T-cell (primary cell): ENCODE results near the gene TSC1. TPM values are rescaled to one million over a fixed set of nuclear protein-coding genes. Genes with fewer than 3 reads are reported as not detected.

Experiments used
- ATAC-seq, 4 experiments: fragments of 200-7000 bp in 3 of 4; fragments of 150-1000 bp in 1 of 4; cut with Tn5 transposase; replicated peaks in 1 of 4; 1 replicate in 3 of 4; 2 replicates in 1 of 4; pipeline ENCODE4 v1.10.0; 2021; ENCODE audit warnings: moderate library complexity in 3 of 4, mild to moderate bottlenecking in 2 of 4, moderate number of reproducible peaks in 1 of 4
- CTCF ChIA-PET, 2 donors: fragments of 300-600 bp; sonication (Branson Sonifier 250); formaldehyde crosslinking; loops; one replicate each; lab custom pipeline; 2022; ENCODE audit warnings: antibody characterized with exemption in 2 of 2; lab: Charles Lee
- POLR2A ChIA-PET, 2 donors: fragments of 300-600 bp; sonication (Branson Sonifier 250); formaldehyde crosslinking; loops; one replicate each; lab custom pipeline; 2022; ENCODE audit warnings: antibody characterized with exemption in 2 of 2; lab: Charles Lee
- DNase-seq, 35 experiments: peaks; one replicate each; pipeline versions ENCODE4 v3.0.0 to v3.0.0-alpha.2; 2013 to 2023
- H3K27ac ChIP-seq: one replicate; pipeline ENCODE4 v1.5.1; 2013; ENCODE audit warnings: low read length
- H3K27me3 ChIP-seq, 2 experiments: replicated peaks in 1 of 2; 1 replicate in 1 of 2; 2 replicates in 1 of 2; pipeline versions ENCODE4 v1.6.1 to v1.7.0; 2013; ENCODE audit warnings: low read length in 1 of 2, mixed read lengths in 1 of 2; ENCODE audit not compliant: control insufficient read depth in 2 of 2, insufficient read depth in 2 of 2; ENCODE audit errors: extremely low read depth in 1 of 2
- H3K36me3 ChIP-seq, 2 donors: 1 replicate in 1 of 2; 2 replicates in 1 of 2; pipeline versions ENCODE4 v1.6.1 to v1.7.0; 2013; ENCODE audit warnings: low read length in 1 of 2; ENCODE audit not compliant: control insufficient read depth in 2 of 2, insufficient read depth in 1 of 2; ENCODE audit errors: extremely low read depth in 1 of 2
- H3K4me1 ChIP-seq, 2 experiments: 1 replicate in 1 of 2; 2 replicates in 1 of 2; pipeline versions ENCODE4 v1.6.1 to v1.7.0; 2013; ENCODE audit warnings: low read length in 2 of 2, mixed read lengths in 1 of 2; ENCODE audit not compliant: insufficient read depth in 2 of 2, control insufficient read depth in 1 of 2; ENCODE audit errors: extremely low read depth in 1 of 2
- H3K4me3 ChIP-seq, 2 donors: 1 replicate in 1 of 2; 2 replicates in 1 of 2; pipeline versions ENCODE4 v1.5.1 to v1.7.0; 2013; ENCODE audit warnings: mild to moderate bottlenecking in 2 of 2, low read length in 1 of 2, moderate library complexity in 1 of 2; ENCODE audit not compliant: control insufficient read depth in 1 of 2; ENCODE audit errors: extremely low read depth in 1 of 2
- H3K9me3 ChIP-seq: 2 replicates; pipeline ENCODE4 v1.7.0; 2013
- H3K27ac Mint-ChIP-seq, 2 donors: one replicate each; pipeline ENCODE4 v1.8.0; 2020 to 2021; ENCODE audit warnings: mild to moderate bottlenecking in 2 of 2, mixed read lengths in 2 of 2
- H3K27me3 Mint-ChIP-seq, 2 donors: one replicate each; pipeline ENCODE4 v1.8.0; 2021 to 2022; ENCODE audit warnings: mixed read lengths in 2 of 2
- H3K36me3 Mint-ChIP-seq: one replicate; pipeline ENCODE4 v1.8.0; 2021; ENCODE audit warnings: mixed read lengths
- H3K4me1 Mint-ChIP-seq, 3 donors: one replicate each; pipeline ENCODE4 v1.8.0; 2020 to 2022; ENCODE audit warnings: mixed read lengths in 3 of 3, mild to moderate bottlenecking in 1 of 3
- H3K4me3 Mint-ChIP-seq, 3 donors: one replicate each; pipeline ENCODE4 v1.8.0; 2020 to 2022; ENCODE audit warnings: mild to moderate bottlenecking in 3 of 3, mixed read lengths in 3 of 3, moderate library complexity in 3 of 3
- H3K9me3 Mint-ChIP-seq, 3 donors: one replicate each; pipeline ENCODE4 v1.8.0; 2020 to 2022; ENCODE audit warnings: mixed read lengths in 3 of 3
- WGBS: methylation state at CpG from one replicate; pipeline ENCODE4 v1.1.5; 2013; ENCODE audit warnings: missing lambda C conversion rate; ENCODE audit not compliant: insufficient coverage; 5-methylcytosine and 5-hydroxymethylcytosine counted together
- total RNA-seq, 35 experiments: library from RNA in 6 of 35; stranded (reverse) in 6 of 35; fragments of 120-200 nt in 1 of 35; gene quantifications; one replicate each; pipeline versions ENCODE4 v1.2.1 to v1.2.4 and lab custom pipeline; 2013 to 2026

Gene TSC1
- total RNA-seq, 5 donors from 2014 or later (not counting 1 experiment from before 2014, with no cell fraction given), result 56.4 to 70.4 (median 59.8) TPM

DNA sequence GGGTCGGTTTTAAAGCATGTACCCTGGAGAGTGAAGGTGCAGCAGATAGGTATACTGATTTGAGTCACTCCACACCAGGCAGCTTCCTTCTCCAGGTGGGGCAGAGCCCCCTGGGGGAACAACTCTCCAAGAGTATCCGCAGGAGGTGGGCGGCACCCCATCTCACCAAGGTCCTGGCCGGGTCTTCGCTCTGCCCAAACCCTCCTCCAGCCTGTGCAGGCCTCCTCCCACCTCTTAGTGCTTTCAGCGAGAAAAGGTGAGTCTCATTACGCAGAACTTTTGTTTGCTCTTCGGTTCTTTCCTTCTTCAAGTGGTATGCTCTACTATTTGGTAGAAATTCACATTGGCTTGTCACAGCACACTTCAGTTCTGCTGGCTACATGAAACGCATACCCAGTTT lies 52.0 kb downstream of the TSC1 start:
- H3K36me3 ChIP-seq, result peaks cover 7 to 27% of the 10 kb centered on the region in 2 donors
- no peak overlapping the region for H3K27ac ChIP-seq
- H3K27me3 ChIP-seq, result no peaks in the 10 kb centered on the region
- ChIA-PET POLR2A (no interaction called here), CTCF (no interaction called here)
- Mint-ChIP-seq H3K27me3 (no peaks in the 10 kb centered on the region), H3K4me3 (no peak overlapping the region), H3K27ac (no peak overlapping the region), H3K4me1 (peaks cover 3 to 8% (median 6%) of the 10 kb centered on the region in 3 donors), H3K36me3 (peaks cover 31% of the 10 kb centered on the region), H3K9me3 (no peaks in the 10 kb centered on the region)
- no peaks in the 10 kb centered on the region for H3K9me3 ChIP-seq
- no peak for ATAC-seq
- no peak for DNase-seq
- 93% methylated on average over 3 of the region's 9 CpGs for WGBS
- no peak overlapping the region for H3K4me3 ChIP-seq
- H3K4me1 ChIP-seq, result peaks cover 3 to 18% of the 10 kb centered on the region in 2 experiments

GRCh38 chr9:132888151-132888550 lies 56.3 kb downstream of the TSC1 start:
- Mint-ChIP-seq H3K9me3 (no peaks in the 10 kb centered on the region), H3K4me1 (peaks cover 3 to 8% (median 6%) of the 10 kb centered on the region in 3 donors), H3K4me3 (no peak overlapping the region), H3K27ac (no peak overlapping the region), H3K27me3 (no peaks in the 10 kb centered on the region), H3K36me3 (peaks cover 5% of the 10 kb centered on the region)
- no peak overlapping the region for H3K27ac ChIP-seq
- H3K36me3 ChIP-seq, result peaks cover 0 to 2% of the 10 kb centered on the region in 2 donors
- DNase-seq (no peak), ATAC-seq (no peak)
- CTCF ChIA-PET, result no interaction called here
- H3K4me1 ChIP-seq, result peaks cover 3 to 21% of the 10 kb centered on the region in 2 experiments
- no peaks in the 10 kb centered on the region for H3K9me3 ChIP-seq
- POLR2A ChIA-PET, result no interaction called here
- WGBS, result 90% methylated on average over 16 of the region's 18 CpGs
- H3K4me3 ChIP-seq, result no peak overlapping the region
- H3K27me3 ChIP-seq, result no peaks in the 10 kb centered on the region

- ATAC-seq, result no peak
- POLR2A ChIA-PET, result no interaction called here
- DNase-seq, result no peak
- no peak overlapping the region for H3K27ac ChIP-seq
- no peaks in the 10 kb centered on the region for H3K36me3 Mint-ChIP-seq
- H3K4me3 Mint-ChIP-seq, result no peak overlapping the region
- WGBS, result 87% methylated on average over 13 of the region's 18 CpGs
- H3K27me3 ChIP-seq, result no peaks in the 10 kb centered on the region
- no peak overlapping the region for H3K27ac Mint-ChIP-seq
- peaks cover 0 to 2% of the 10 kb centered on the region in 2 donors for H3K36me3 ChIP-seq
- H3K4me3 ChIP-seq, result no peak overlapping the region
- H3K9me3 Mint-ChIP-seq, result no peaks in the 10 kb centered on the region
- H3K4me1 Mint-ChIP-seq, result peaks cover 3 to 8% (median 6%) of the 10 kb centered on the region in 3 donors
- H3K27me3 Mint-ChIP-seq, result no peaks in the 10 kb centered on the region
- CTCF ChIA-PET, result no interaction called here
- H3K9me3 ChIP-seq, result no peaks in the 10 kb centered on the region
- H3K4me1 ChIP-seq, result peaks cover 3 to 21% of the 10 kb centered on the region in 2 experiments
Measured at GRCh38 chr9:132887181-132888120, 57.0 kb downstream of the TSC1 start.

GRCh38 chr9:132886334-132886725 lies 58.1 kb downstream of the TSC1 start:
- H3K27me3 Mint-ChIP-seq, result no peaks in the 10 kb centered on the region
- no peak overlapping the region for H3K4me3 ChIP-seq
- peaks cover 3 to 8% (median 6%) of the 10 kb centered on the region in 3 donors for H3K4me1 Mint-ChIP-seq
- no peak overlapping the region for H3K27ac Mint-ChIP-seq
- no peak overlapping the region for H3K4me3 Mint-ChIP-seq
- CTCF ChIA-PET, result no interaction called here
- WGBS, result 80% methylated on average over 4 of the region's 6 CpGs
- H3K36me3 Mint-ChIP-seq, result no peaks in the 10 kb centered on the region
- H3K27ac ChIP-seq, result no peak overlapping the region
- DNase-seq (no peak), ATAC-seq (no peak)
- H3K4me1 ChIP-seq, result peaks cover 3 to 21% of the 10 kb centered on the region in 2 experiments
- H3K27me3 ChIP-seq, result no peaks in the 10 kb centered on the region
- peaks cover 0 to 2% of the 10 kb centered on the region in 2 donors for H3K36me3 ChIP-seq
- POLR2A ChIA-PET, result no interaction called here
- H3K9me3 ChIP-seq, result no peaks in the 10 kb centered on the region
- no peaks in the 10 kb centered on the region for H3K9me3 Mint-ChIP-seq

GRCh38 chr9:132885720-132886333 lies 58.6 kb downstream of the TSC1 start:
- no peaks in the 10 kb centered on the region for H3K9me3 Mint-ChIP-seq
- peaks cover 3 to 8% (median 6%) of the 10 kb centered on the region in 3 donors for H3K4me1 Mint-ChIP-seq
- no peaks in the 10 kb centered on the region for H3K27me3 Mint-ChIP-seq
- WGBS, result 51% methylated on average over 2 of the region's 9 CpGs
- no peak overlapping the region for H3K4me3 Mint-ChIP-seq
- DNase-seq, result no peak
- ChIA-PET CTCF (interaction anchor here in 1 of 2 donors (0.7 kb wide), 2 partner anchors 95 to 613 kb away, joined by 5 read pairs; no protein-coding TSS in a partner anchor), POLR2A (no interaction called here)
- Histone ChIP-seq H3K27me3 (no peaks in the 10 kb centered on the region), H3K4me3 (no peak overlapping the region), H3K4me1 (peaks cover 3 to 21% of the 10 kb centered on the region in 2 experiments), H3K36me3 (peaks cover 0 to 2% of the 10 kb centered on the region in 2 donors), H3K27ac (no peak overlapping the region), H3K9me3 (no peaks in the 10 kb centered on the region)
- H3K36me3 Mint-ChIP-seq, result no peaks in the 10 kb centered on the region
- H3K27ac Mint-ChIP-seq, result no peak overlapping the region
- no peak for ATAC-seq
